ENCODE measurements around the gene ATP6V1E1. TPM values are rescaled to one million over a fixed set of nuclear protein-coding genes. Genes with fewer than 3 reads are reported as not detected.

Gene ATP6V1E1
- total and polyA plus RNA-seq, 12 donors = 88.1 to 388 (median 184) TPM

- intact Hi-C loops (cut with DNase I) = no loop called here
- no peak for DNase-seq
- Histone ChIP-seq H3K4me3 (no peak overlapping the region), H3K9me3 (replicated peaks in 1 of 3) (no peaks in the 10 kb centered on the region), H3K27me3 (no peaks in the 10 kb centered on the region), H3K27ac (no peak overlapping the region), H3K4me1 (replicated peaks in 1 of 2) (no peaks in the 10 kb centered on the region), H3K36me3 (replicated peaks in 1 of 2) (no peaks in the 10 kb centered on the region)
- WGBS, 4 donors = 78 to 84% (median 81%) methylated on average over 7 to 21 of the region's 21 CpGs
- TF ChIP-seq, protein P1, sequence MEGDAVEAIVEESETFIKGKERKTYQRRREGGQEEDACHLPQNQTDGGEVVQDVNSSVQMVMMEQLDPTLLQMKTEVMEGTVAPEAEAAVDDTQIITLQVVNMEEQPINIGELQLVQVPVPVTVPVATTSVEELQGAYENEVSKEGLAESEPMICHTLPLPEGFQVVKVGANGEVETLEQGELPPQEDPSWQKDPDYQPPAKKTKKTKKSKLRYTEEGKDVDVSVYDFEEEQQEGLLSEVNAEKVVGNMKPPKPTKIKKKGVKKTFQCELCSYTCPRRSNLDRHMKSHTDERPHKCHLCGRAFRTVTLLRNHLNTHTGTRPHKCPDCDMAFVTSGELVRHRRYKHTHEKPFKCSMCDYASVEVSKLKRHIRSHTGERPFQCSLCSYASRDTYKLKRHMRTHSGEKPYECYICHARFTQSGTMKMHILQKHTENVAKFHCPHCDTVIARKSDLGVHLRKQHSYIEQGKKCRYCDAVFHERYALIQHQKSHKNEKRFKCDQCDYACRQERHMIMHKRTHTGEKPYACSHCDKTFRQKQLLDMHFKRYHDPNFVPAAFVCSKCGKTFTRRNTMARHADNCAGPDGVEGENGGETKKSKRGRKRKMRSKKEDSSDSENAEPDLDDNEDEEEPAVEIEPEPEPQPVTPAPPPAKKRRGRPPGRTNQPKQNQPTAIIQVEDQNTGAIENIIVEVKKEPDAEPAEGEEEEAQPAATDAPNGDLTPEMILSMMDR (IDR thresholded peaks at IDR 0.05) = no peak
- TF ChIP-seq POLR2A (IDR thresholded peaks at IDR 0.05) = no peak
Observed at GRCh38 chr22:17581056-17581455, 47.5 kb downstream of the ATP6V1E1 start.

DNA sequence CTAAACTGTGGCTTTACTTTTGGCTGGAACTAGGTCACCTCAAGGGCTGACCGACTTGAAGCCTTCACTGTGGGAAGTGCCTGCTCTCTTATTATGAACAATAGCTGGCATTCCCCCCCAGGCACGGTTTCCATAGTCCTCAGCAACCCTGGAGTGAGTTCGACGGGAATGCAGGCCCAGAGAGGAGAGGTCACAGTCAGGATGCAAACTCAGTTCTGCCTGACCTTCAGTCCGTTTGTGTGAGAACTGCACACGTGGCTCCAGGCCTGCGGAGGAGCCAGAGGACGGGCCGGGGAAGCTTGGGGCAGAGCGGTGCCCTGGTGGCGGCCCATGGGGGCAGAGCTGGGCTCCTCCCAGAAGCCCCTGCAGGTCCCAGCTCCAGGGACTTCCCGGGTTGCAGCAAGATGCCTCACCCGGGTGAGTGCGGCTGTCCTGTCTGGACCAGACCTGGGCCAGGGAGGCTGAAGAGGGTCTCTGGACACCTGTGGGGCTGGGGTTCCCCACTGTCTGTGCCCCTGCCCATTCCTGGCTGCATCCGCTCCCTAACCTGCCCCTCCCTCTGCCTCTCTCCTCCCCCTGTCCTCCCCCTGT is 48.0 kb downstream of the ATP6V1E1 start:
- TF ChIP-seq, protein P1 (IDR thresholded peaks at IDR 0.05) = no peak
- no peak for TF ChIP-seq POLR2A (IDR thresholded peaks at IDR 0.05)
- no peaks in the 10 kb centered on the region for H3K4me1 ChIP-seq (replicated peaks in 1 of 2)
- intact Hi-C loops (cut with DNase I) = no loop called here
- no peak overlapping the region for H3K27ac ChIP-seq
- 34 to 89% (median 60%) methylated on average over 1 to 15 of the region's 15 CpGs for WGBS, 4 donors
- no peaks in the 10 kb centered on the region for H3K36me3 ChIP-seq (replicated peaks in 1 of 2)
- H3K4me3 ChIP-seq = no peak overlapping the region
- no peaks in the 10 kb centered on the region for H3K27me3 ChIP-seq
- peak in 1 of 7 donors; percentile 16 for DNase-seq
- no peaks in the 10 kb centered on the region for H3K9me3 ChIP-seq (replicated peaks in 1 of 3)

GRCh38 chr22:17579535-17579981 is 49.0 kb downstream of the ATP6V1E1 start:
- 91 to 97% (median 93%) methylated on average over 11 to 14 of the region's 14 CpGs for WGBS, 4 donors
- no peak overlapping the region for H3K4me3 ChIP-seq
- no peak for TF ChIP-seq POLR2A (IDR thresholded peaks at IDR 0.05)
- TF ChIP-seq, protein P1 (IDR thresholded peaks at IDR 0.05) = no peak
- intact Hi-C loops (cut with DNase I) = loop anchor here in 1 of 2 donors (10.0 kb wide), 1 partner anchor 55 kb away; the partner anchor contains the start of gene BCL2L13
- no peak overlapping the region for H3K27ac ChIP-seq
- no peaks in the 10 kb centered on the region for H3K9me3 ChIP-seq (replicated peaks in 1 of 3)
- DNase-seq = no peak
- H3K4me1 ChIP-seq (replicated peaks in 1 of 2) = no peaks in the 10 kb centered on the region
- H3K27me3 ChIP-seq = no peaks in the 10 kb centered on the region
- no peaks in the 10 kb centered on the region for H3K36me3 ChIP-seq (replicated peaks in 1 of 2)

- Histone ChIP-seq H3K36me3 (replicated peaks in 1 of 2) (no peaks in the 10 kb centered on the region), H3K27ac (peak overlapping the region in 2 of 5 donors; percentile 38 to 42), H3K27me3 (no peaks in the 10 kb centered on the region), H3K9me3 (replicated peaks in 1 of 3) (no peaks in the 10 kb centered on the region), H3K4me1 (replicated peaks in 1 of 2) (no peaks in the 10 kb centered on the region), H3K4me3 (no peak overlapping the region)
- TF ChIP-seq POLR2A (IDR thresholded peaks at IDR 0.05) = no peak
- TF ChIP-seq, protein P1 (IDR thresholded peaks at IDR 0.05) = no peak
- DNase-seq = peak; percentile 51 to 93 (median 82)
- intact Hi-C loops (cut with DNase I) = loop anchor here in 1 of 2 donors (10.0 kb wide), 1 partner anchor 57 kb away; the partner anchor contains the start of gene BCL2L13
- 55 to 60% (median 59%) methylated on average over 8 to 11 of the region's 11 CpGs for WGBS, 4 donors
Observed at GRCh38 chr22:17578136-17578754, 50.3 kb downstream of the ATP6V1E1 start.

Data from adrenal gland (tissue), 12 donors.